NCI-H1694 (cell line): ENCODE results near the gene GUCY1A2.

Source experiments
- DNase-seq: peaks from one replicate; lab custom pipeline; 2025; lab: John Stamatoyannopoulos, UW

GUCY1A2 gene

DNA sequence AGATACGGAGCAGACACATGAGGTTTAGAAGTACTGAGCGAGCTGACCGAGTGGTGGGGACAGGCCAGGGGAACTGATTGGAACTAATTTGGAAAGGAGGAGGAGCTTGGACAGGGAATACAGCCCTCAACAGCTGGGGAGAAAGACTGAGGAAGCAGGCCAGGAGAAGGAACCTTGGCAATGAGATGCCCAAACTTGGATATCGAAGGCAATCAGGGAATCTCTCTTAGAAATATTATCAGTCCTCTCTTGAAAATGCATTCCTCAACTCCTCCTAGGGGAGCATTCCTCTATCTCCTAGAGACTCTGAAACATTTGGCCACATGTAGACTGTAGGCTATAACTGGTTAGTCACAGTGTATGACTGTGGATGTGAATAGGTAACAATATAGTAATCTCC lies 284.6 kb downstream of the GUCY1A2 start:
- DNase-seq, result no peak

DNA sequence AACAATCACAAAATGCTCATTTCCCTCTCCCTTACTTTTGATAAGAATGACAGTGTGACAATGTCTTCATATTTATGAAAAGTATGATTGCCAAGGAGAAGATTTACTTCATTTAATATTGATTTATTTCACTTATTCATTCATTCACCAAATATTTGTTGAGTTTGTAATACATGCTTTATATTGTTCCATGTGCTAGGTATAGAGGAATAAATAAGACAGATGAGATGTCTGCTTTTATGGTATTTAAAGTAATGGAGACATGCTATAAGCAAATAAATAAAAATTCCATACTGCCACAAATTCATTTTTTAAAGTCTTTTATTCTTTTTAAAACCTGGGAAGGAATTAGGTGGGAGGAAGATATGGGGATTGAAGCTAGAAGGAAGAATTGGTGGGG lies 289.4 kb downstream of the GUCY1A2 start:
- DNase-seq, result no peak

DNA sequence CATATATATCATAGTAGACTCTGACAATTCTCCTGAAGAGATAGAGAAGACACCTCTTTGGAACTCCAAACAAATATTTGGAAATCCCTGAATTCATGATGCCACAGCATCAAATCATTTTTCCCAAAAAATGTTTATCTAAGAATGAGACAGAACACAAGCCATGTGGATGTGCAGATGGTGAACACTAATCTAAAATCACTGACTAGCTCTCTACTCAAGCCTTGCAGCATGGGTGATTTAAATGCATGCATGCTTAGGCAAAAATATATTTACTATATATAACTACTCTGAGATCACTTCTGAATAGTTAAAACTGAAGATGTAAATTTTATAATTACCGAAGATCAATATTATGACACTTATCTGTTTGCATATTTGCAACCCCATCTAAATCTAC lies 289.9 kb downstream of the GUCY1A2 start:
- DNase-seq, result no peak

DNA sequence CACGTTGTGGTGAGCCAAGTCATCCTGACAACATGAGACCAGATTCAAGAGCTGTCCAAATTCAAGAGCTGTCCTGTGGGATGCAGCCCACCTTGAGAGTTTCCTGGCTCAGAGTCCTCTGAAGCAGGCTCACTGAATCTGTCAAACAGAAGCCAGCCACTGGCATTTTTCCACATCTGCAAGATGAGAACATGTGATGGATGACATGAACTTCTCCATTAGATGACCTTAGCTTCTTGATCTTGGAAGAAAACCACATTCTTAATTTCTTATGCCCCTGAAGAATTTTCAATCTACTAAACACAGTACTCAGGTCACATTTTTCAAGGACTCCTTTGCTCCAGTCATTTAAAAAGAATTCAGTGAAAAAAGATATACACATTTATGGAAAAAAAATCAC lies 291.0 kb downstream of the GUCY1A2 start:
- DNase-seq, result no peak

DNA sequence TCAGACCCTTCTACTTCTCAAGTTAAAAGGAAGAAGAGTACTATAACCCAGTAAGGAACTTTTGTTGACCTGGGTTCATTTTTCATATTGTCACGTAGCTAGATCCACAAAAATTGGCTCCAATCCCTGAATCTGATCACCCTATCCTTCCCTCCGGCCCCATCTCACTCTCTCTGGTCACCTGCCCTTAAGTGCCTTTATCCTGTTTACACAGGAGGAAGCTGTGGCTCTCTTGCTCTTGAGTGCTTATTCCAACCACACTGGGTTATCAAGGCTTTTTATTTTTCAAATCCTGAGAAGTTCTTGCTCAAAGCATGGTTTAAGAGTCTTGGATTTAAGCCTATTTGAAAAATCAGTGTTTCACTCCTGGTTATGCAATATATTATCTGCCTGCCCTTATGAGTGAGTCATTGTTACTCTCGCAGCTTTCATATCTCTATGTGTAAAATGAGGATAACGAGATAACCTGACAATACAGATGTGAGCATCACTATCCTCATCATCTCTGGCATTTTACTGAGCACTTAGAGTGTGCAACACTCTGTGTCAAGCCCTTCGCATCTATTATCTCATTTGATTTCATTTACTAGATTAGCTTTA lies 293.9 kb downstream of the GUCY1A2 start:
- DNase-seq, result no peak

DNA sequence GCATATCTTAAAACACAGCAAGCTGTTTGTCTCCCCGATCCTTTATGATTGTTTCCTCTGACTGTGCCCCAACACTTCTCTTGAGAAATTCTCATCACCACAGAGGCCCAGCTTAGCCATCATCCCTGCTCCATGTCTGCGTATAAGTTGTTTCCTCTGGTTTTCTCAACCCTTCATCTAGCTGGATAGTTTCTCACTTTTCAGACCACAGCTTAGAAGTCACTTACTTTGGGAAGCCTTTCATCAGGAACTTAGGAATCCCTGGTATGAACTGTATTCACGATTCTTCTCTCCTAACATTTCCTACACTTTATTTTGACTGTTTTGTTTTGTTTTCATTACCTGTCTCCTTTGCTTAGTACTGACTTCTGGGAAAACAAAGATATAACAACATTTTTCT lies 295.2 kb downstream of the GUCY1A2 start:
- no peak for DNase-seq

DNA sequence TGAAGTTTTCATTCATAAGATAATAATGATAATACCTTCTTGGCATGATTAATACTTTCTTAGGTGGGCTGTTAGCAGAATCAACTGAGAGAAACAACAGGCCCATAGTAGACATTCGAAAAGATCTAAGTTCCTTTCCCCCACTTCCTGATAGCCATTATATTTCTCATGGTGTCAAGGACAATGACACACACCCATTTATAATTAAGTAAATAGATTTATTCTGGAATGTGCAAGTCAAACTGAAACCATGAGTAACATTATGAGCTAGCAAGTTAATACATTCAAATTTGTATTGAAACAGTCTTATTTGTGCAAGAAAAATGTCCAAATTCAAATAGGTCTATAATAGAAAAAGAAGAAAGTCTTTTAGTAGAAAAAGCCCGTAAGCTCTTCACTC lies 301.1 kb downstream of the GUCY1A2 start:
- no peak for DNase-seq

DNA sequence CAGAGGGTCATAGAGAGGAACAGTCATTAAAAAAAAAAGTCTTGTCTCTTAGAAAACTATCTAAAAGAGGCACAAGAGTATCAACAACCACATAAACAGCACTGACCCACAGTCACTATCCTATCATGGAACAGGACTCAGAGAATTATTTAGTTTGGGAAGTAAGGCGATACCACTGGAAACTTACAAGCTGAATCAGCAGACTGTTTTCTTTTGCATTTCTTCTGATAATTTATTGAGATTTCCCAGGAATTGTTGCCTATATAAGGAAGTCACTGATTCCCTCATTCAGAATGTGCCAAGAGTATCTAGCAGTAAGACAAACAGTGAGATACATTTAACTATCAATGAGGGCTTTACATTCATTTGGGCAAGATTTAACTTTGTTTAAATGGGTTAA lies 304.1 kb downstream of the GUCY1A2 start:
- no peak for DNase-seq

DNA sequence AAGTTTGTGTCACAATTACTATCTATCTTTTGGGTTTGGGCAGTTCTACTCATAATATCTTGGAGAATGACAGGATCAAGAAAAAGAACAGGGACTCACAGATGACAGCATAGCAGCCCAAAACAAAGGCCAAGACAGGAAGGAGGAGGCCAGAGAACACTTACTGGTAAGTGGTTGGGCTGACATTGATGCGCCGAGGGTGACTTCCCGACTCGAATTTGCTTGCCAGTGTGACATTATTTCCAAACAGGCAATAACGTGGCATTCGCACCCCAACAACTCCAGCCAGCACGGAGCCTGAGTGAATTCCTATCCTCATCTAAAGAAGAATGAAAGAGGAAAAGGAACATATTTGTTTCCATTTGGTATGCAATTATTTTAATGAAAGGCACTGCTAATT lies 309.9 kb downstream of the GUCY1A2 start:
- no peak for DNase-seq

DNA sequence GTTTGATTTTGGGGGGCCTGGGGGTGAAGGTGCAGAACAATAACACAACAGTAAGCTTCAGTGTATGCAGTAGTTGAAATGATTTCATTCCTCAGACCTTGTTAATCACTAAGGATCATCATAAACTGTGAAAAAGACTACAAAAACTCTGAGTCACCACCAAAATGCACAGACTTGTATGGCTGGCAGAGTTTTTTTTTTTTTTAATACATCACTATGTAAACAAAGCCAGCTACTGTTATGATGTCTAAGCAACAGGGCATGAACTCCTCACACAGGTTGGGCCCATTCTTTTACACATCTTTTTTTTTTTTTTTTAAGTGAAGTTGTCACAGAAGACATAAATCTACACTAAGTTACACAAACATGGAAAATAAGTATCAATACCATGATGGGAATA lies 311.9 kb downstream of the GUCY1A2 start:
- DNase-seq, result no peak

DNA sequence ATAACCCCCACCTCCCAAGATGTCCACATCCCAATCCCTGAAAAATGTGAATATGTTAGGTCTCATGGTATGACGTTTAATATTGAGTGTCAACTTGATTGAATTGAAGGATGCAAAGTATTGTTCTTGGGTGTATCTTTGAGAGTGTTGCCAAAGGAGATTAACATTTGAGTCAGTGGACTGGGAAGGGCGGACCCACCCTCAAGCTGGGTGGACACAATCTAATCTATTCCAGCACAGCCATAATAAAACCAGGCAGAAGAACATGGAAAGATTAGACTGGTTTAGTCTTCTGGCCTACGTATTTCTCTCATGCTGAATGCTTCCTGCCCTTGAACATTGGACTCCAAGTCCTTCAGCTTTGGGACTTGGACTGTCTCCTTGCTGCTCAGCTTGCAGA lies 315.5 kb downstream of the GUCY1A2 start:
- DNase-seq, result no peak

DNA sequence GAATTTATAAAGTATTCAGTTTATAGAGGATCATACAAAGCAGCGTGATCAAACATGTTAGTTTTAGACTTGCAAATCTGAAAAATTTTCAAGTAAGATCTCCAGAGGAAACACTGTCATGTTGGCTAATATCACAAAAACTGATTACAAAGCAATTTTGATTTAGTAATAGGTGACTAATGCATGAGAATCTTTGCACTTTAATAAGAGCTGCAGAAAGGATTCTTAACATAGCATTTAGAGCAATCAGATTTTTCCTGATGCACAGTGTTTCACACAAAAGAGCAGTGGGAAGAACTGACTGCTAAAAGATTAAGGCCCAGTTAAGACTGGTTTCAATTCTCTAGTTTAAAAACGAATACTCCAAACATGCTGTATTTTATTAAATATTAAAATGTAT lies 321.2 kb downstream of the GUCY1A2 start:
- no peak for DNase-seq

DNA sequence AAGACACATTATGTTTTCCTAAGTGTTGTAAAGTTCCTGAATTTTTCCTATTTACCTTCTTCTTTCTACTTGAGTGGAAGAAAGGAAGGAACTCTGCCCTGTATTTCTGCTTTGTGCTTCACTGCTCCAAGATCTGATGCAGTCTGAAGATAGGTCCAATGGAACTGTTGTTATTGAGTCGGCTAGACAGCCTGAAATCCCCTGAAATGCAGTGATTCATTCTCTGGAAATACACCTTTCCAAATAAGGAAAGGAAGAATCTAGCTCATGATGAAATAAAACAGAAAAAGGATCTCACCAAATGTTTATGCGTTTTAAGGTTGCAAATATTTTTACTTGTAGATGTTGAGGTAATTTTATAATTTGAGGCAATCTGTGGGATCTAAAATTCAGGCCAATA lies 322.8 kb downstream of the GUCY1A2 start:
- no peak for DNase-seq

DNA sequence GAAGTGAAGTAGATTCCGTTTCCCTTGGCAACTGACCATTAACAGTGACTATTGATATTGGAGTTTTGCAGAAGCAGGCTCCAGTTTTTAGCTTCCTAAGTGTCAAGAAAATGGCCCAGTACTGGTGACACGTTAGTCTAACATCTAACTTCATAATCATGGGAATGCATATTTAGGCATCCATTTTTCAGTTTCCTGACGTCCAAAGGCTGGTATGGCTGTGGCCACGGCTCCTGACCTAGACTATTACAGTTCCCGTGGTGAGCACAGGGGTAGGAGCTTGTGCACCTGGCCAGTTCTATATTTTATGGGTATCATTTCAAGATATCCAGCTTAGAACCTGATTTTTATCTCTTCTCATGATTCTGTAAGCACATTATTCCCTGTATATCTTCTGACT lies 323.8 kb downstream of the GUCY1A2 start:
- DNase-seq, result no peak

DNA sequence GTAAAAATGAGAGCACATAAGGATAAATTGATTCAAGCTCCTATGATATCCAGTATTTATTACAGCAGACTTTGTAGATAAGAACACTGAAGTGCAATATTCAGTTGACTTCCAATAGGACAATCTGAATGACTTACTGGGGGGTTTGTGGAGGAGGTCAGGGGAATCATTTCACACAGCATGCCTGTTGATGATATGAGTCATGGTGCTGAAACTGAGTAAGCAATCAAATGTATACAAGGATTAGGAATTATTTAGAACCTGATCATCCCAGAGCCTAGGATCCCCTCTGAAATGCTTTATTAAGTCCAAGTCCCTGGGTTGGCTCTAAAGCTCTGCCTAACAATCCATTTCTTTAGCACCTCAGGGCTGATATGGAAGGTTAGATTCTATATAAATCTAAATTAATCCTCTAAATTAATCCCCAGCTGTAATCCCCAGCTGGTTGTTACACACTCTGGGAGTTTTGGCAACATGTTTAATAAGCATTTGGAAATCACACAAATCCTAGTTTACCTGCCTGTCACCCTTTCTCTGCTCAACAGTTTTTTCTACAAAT lies 326.4 kb downstream of the GUCY1A2 start:
- DNase-seq, result no peak

DNA sequence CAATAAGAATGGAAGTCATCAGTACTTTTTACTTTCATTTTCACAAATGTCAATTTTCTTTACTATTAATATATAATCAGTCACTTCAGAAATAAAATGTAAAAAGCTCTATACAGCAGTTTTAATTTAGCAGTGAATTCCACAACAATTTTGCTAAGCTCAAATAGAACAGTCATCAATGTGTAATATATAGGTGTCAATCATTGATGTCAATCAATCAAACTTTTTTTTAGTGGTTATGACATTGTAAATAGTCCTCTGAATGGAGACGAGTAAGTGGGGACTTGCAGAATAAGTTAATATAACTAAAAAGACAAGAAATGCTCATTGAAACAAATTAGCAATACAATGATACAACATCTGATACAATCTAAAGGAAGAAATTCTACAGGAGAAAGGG lies 327.4 kb downstream of the GUCY1A2 start:
- DNase-seq, result no peak

DNA sequence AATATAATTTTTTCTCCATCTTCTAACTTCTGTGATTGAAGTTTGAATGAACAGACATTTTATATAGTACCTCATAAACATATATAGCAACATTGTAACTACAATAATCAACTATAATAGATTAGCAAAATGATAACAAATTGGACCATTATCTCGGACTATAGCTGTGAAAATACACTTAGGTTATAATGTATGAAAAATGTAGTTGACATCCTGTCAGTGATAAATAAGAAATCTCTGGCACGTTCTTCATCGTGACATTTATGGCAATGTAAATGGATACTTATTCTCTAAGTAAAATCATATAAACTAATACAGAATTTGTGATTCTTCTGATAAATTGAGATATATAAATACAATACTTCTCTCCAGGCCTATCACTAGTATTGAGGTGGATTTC lies 333.3 kb downstream of the GUCY1A2 start:
- no peak for DNase-seq

DNA sequence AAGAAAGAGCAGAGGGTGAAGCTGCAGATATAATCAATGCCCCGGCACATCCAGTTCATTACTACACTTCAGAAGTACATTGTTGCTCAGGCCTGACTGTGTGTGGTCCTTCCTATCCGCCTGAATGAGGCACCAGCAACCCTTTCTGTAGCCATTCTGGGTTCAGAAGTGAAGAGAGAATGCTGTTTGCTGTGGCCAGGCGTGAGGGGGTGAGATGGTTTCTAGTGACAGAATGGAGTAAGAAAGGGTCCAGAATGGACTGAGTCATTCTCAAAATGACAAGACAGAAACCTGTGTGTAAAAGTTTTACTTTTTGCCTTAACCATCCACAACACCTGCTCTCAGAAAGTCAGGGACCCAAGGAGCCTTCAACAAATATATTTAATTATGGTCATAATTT lies 334.8 kb downstream of the GUCY1A2 start:
- no peak for DNase-seq

DNA sequence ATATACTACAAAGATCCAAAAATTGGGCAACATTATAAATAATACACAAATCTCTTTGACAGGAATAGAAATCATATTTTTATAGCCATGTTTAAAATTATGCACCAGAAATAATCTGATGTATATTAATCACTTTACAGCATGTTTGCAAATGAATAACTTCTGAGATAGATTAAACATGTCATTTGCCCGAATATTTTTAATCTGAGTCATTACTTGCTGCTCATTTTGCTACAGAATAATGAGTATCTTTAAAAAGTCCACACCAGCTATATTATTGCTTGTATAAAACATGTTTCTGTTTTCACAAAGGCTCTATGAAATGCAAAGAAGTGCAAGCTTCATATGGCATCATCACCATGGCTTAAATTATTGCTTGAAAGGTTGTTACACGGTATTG lies 336.8 kb downstream of the GUCY1A2 start:
- DNase-seq, result no peak

DNA sequence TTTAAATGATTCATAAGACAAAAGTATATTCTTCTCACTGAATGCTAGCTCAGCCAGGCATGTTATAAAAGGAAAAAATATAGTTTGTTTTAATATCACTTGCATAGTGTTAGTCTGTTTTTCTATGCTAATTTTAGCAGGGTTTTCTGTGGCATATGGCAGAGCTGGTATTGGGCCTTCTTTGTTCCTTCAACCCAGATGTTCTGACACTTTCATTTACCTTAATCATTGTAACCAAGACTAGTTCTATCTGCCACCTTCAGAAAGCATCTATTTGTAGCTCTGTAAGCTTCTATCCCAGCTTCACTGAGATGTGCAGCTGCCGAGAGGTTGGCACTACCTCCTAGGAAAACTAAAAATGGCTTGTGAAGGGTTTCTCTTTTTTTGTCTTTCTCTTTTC lies 338.7 kb downstream of the GUCY1A2 start:
- no peak for DNase-seq

DNA sequence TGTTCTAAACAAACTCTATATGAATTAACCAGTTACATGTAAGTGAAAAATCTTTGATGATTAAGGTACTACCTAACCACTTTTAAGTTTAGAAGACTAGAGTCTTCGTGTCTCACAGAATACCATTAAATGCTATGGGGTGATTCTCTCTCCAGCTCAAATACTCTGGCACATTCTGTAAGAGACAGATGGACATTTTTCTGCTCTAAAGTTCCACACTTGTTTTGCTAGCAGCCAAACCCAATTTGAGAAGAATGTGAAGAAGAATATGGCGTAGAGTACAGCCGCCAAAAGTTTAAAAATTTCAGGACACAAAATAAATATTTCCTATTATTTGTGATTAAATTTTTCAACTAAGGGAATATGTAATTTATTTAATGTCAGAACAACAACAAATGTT lies 339.1 kb downstream of the GUCY1A2 start:
- no peak for DNase-seq

DNA sequence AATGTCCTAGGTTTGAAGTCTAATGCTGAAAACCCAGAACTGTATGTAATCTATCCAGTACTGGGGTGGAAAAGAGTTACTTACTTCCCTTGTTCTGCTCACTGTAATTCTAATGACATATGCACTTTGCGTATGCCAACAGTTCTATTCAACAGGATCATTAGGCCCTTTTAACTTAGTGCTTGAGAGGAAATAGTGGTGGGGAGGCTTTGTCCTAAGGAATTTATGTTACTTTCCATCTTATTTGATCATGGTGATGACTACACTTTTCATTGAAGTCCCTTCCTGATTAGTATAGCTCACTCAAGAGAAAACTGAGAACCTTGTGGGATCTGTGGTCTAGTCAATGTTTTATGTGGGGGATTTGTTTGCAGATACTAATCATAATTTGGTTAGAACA lies 348.2 kb downstream of the GUCY1A2 start:
- no peak for DNase-seq

DNA sequence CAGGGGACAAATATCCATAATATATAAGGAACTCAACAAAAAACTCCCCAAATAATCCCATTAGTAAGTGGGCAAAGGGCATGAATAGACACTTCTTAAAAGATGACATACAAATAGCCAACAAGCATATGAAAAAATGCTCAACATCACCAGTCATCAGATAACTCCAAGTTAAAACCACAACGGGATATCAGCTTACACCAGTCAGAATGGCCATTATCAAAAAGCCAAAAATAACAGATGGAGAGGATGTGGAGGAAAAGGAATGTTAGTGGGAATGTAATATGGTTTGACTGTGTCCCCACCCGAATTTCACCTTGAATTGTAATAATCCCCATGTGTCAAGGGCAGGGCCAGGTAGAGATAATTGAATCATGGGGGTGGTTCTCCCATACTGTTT lies 350.1 kb downstream of the GUCY1A2 start:
- DNase-seq, result no peak

DNA sequence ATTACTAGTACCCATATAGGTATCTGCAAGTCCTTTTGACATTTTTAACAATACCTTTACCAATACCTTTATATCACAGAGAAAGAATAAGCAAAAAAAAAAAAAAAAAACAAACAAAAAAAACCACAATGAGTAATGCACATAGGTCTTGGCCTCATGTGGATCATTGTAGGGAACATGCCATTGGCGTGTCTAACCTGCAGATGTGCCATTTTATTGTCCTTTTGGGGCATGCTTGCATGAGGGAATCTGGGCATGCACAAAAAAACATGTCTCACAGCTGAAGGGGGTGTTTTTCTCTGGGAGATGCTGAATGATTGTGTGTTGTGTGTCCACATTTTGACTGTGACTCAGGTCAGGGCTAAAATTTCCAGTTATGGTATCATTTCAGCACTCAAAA lies 361.6 kb downstream of the GUCY1A2 start:
- no peak for DNase-seq

DNA sequence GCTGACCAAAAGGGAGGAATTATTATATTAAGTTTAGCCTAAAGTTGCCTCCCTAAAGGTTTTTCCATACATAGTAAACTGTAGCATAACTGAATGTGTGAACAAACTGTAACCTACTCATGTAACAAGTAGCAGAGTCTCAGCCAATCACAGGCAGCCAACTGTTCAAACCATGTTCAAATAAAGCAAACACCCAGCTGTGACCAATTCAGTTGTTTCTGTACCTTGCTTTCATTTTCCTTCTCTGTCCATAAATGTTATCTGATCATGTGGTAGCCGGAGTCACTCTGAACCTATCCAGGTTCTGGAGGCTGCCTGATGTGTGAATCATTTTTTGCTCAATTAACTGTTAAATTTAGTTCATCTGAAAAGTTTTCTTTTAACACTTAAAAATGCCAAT lies 373.5 kb downstream of the GUCY1A2 start:
- DNase-seq, result no peak
